K562 (cell line): ENCODE measurements around the gene CLIP1. TPM values are rescaled to one million over a fixed set of nuclear protein-coding genes. Genes with fewer than 3 reads are reported as not detected.

ENCODE experiments used
- ATF7 ChIP-seq: fragments of 450-650 bp; IDR thresholded peaks from 2 replicates; pipeline ENCODE4 v1.7.1; 2014; ENCODE audit warnings: mild to moderate bottlenecking, moderate library complexity
- BCLAF1 ChIP-seq, 2 experiments: fragments of 450-650 bp in 1 of 2; IDR thresholded peaks; 2 replicates each; pipeline ENCODE4 v1.6.1; 2011 to 2017; ENCODE audit warnings: low read depth in 2 of 2, antibody characterized with exemption in 1 of 2, borderline replicate concordance in 1 of 2, low read length in 1 of 2, mild to moderate bottlenecking in 1 of 2, mixed read lengths in 1 of 2; ENCODE audit not compliant: control insufficient read depth in 1 of 2
- CTCFL ChIP-seq: IDR thresholded peaks from 2 replicates; pipeline ENCODE4 v1.6.1; 2011; ENCODE audit warnings: borderline replicate concordance, low read depth, mild to moderate bottlenecking, moderate library complexity, low read length; ENCODE audit not compliant: insufficient read depth, poor library complexity, severe bottlenecking
- E2F3 ChIP-seq: fragments of 250-450 bp; sonication (Bioruptor Pico); IDR thresholded peaks from 2 replicates; pipeline ENCODE4 v1.4.0; 2020; ENCODE audit warnings: mild to moderate bottlenecking
- FOXK1 ChIP-seq: sonication (generic); formaldehyde crosslinking; IDR thresholded peaks from 2 replicates; pipeline ENCODE4 v1.8.0; 2022; ENCODE audit warnings: missing genetic modification reagents, mild to moderate bottlenecking, borderline replicate concordance
- GATA2 ChIP-seq: sonication (generic); formaldehyde crosslinking; IDR thresholded peaks from 2 replicates; pipeline ENCODE4 v1.4.0; 2020; ENCODE audit warnings: mild to moderate bottlenecking, missing genetic modification reagents
- HNRNPH1 ChIP-seq: fragments of 200-400 bp; formaldehyde crosslinking; optimal IDR thresholded peaks from 2 replicates; pipeline ENCODE3; 2017; ENCODE audit warnings: low read depth, mild to moderate bottlenecking, low read length, moderate library complexity
- JUNB ChIP-seq: fragments of 450-650 bp; formaldehyde crosslinking; conservative IDR thresholded peaks from 2 replicates; pipeline ENCODE4 v1.4.0; 2020; ENCODE audit warnings: mild to moderate bottlenecking
- KDM4B ChIP-seq, 2 experiments: fragments of 450-650 bp in 1 of 2; sonication (generic) in 1 of 2; IDR thresholded peaks; 2 replicates each; pipeline ENCODE4 v1.6.1; 2016 to 2017; ENCODE audit warnings: borderline replicate concordance in 2 of 2, antibody characterized with exemption in 1 of 2, low read depth in 1 of 2, mild to moderate bottlenecking in 1 of 2
- KLF16 ChIP-seq: IDR thresholded peaks from 2 replicates; pipeline ENCODE4 v1.6.1; 2016; ENCODE audit warnings: antibody characterized with exemption
- MED1 ChIP-seq: sonication (generic); formaldehyde crosslinking; IDR thresholded peaks from 2 replicates; pipeline ENCODE4 v1.8.1; 2023; ENCODE audit warnings: missing genetic modification reagents, borderline replicate concordance
- PRMT5 ChIP-seq: sonication (generic); formaldehyde crosslinking; IDR thresholded peaks from 2 replicates; pipeline ENCODE4 v1.5.0; 2020; ENCODE audit warnings: missing genetic modification reagents
- RAD21 ChIP-seq, 2 experiments: fragments of 250-450 bp in 1 of 2; fragments of 450-650 bp in 1 of 2; sonication (Bioruptor Pico) in 1 of 2; formaldehyde crosslinking in 1 of 2; IDR thresholded peaks in 1 of 2; conservative IDR thresholded peaks in 1 of 2; 2 replicates each; pipeline versions ENCODE4 v1.4.0 to v1.8.0; 2020 to 2022; ENCODE audit warnings: mild to moderate bottlenecking in 2 of 2, moderate library complexity in 1 of 2
- SMARCA5 ChIP-seq: fragments of 450-650 bp; IDR thresholded peaks from 2 replicates; pipeline ENCODE4 v1.6.1; 2016
- SREBF2 ChIP-seq: sonication (generic); formaldehyde crosslinking; IDR thresholded peaks from 2 replicates; pipeline ENCODE4 v1.4.0; 2020; ENCODE audit warnings: mild to moderate bottlenecking, missing genetic modification reagents
- TAF9B ChIP-seq: fragments of 450-650 bp; IDR thresholded peaks from 2 replicates; pipeline ENCODE4 v1.6.1; 2018; ENCODE audit warnings: mild to moderate bottlenecking; ENCODE audit not compliant: partially characterized antibody
- USF1 ChIP-seq: sonication (generic); formaldehyde crosslinking; IDR thresholded peaks from 2 replicates; pipeline ENCODE4 v1.9.0; 2022; ENCODE audit warnings: mild to moderate bottlenecking, missing genetic modification reagents
- ZC3H8 ChIP-seq: fragments of 450-650 bp; IDR thresholded peaks from 2 replicates; pipeline ENCODE4 v1.6.1; 2017
- ZNF41 ChIP-seq: fragments of 250-450 bp; sonication (Bioruptor Pico); conservative IDR thresholded peaks from 2 replicates; pipeline ENCODE4 v1.4.0; 2020; ENCODE audit warnings: mild to moderate bottlenecking
- ZNF512 ChIP-seq: IDR thresholded peaks from 2 replicates; pipeline ENCODE4 v1.6.1; 2016; ENCODE audit warnings: missing genetic modification characterization, missing compliant biosample characterization
- polyA plus RNA-seq, 8 experiments: library from polyadenylated mRNA; depleted of rRNA in 4 of 8; stranded (reverse) in 5 of 8; unstranded in 3 of 8; fragments of >200 nt; fragmentation: Nextera tagmentation in 2 of 8; fragmentation: Illumina TruSeq in 1 of 8; extraction: Ambion mirVana in 2 of 8; extraction: Trizol in 1 of 8; gene quantifications; 2 replicates each; pipeline versions ENCODE4 v1.2.1 to v1.2.3, GENCODE V29; 2011 to 2014; ENCODE audit warnings: inconsistent platforms in 1 of 8, missing spikeins in 1 of 8
- total RNA-seq, 7 experiments: library from RNA; depleted of rRNA in 6 of 7; stranded (reverse); fragments of >200 nt in 6 of 7; fragmentation: Illumina TruSeq in 2 of 7; extraction: Trizol in 2 of 7; gene quantifications; 2 replicates each; pipeline versions ENCODE4 v1.2.1 to v1.2.3, GENCODE V29; 2011 to 2021; ENCODE audit warnings: low replicate concordance in 1 of 7

Gene CLIP1
- total and polyA plus RNA-seq, 9 of the 15 experiments (the other 6 are each of a cell fraction or from before 2014, with no cell fraction given), result 5.8 to 33.9 (median 27.6) TPM

GRCh38 chr12:122366685-122367475, 55.6 kb downstream of the CLIP1 start (continued):
- no peak; the same call in 1 of the 2 replicates for TF ChIP-seq ZNF41 (CRISPR knock-in tag)
- no peak for TF ChIP-seq KDM4B (IDR thresholded peaks at IDR 0.05; ENCODE audit: borderline replicate concordance in 2 of 2, low read depth in 1 of 2)
- TF ChIP-seq JUNB (CRISPR knock-in tag), result 0 out of 2 replicates have a peak, but pooled peaks have one; percentile 49
- no peak for TF ChIP-seq KLF16
- no peak for TF ChIP-seq GATA2
- TF ChIP-seq ATF7, result peak; percentile 94
- no peak for TF ChIP-seq FOXK1 (CRISPR knock-in tag)
- TF ChIP-seq RAD21 (CRISPR knock-in tag; conservative IDR thresholded peaks at IDR 0.05 in 1 of 2, IDR thresholded peaks at IDR 0.05 in 1 of 2), result peak in 1 of 2 experiments; percentile 35; a peak in 2 of 4 replicates
- 0 out of 2 replicates have a peak, but pooled peaks have one; percentile 15 for TF ChIP-seq ZNF512
- TF ChIP-seq USF1 (CRISPR knock-in tag), result peak; percentile 68
- TF ChIP-seq ZC3H8, result no peak
- no peak for TF ChIP-seq MED1 (CRISPR knock-in tag)
- TF ChIP-seq HNRNPH1, result no peak
- TF ChIP-seq SREBF2 (CRISPR knock-in tag), result no peak
- peak; percentile 50 for TF ChIP-seq TAF9B
- TF ChIP-seq PRMT5 (CRISPR knock-in tag), result no peak
- no peak for TF ChIP-seq BCLAF1 (IDR thresholded peaks at IDR 0.05; ENCODE audit: borderline replicate concordance in 1 of 2, control insufficient read depth in 1 of 2, low read depth in 2 of 2, low read length in 1 of 2)
- TF ChIP-seq SMARCA5, result no peak
- TF ChIP-seq E2F3 (CRISPR knock-in tag), result no peak
- no peak for TF ChIP-seq CTCFL
